SIG-M5 (cell line): ENCODE results near the gene IFT52.
"Not testable (repeated sequence)": the region's sequence is repeated elsewhere in the genome, so short reads cannot be mapped to it uniquely, and the experiment has no call there.

Experiments used
- DNase-seq: peaks from one replicate; lab custom pipeline; 2025; lab: John Stamatoyannopoulos, UW

Gene IFT52

DNA sequence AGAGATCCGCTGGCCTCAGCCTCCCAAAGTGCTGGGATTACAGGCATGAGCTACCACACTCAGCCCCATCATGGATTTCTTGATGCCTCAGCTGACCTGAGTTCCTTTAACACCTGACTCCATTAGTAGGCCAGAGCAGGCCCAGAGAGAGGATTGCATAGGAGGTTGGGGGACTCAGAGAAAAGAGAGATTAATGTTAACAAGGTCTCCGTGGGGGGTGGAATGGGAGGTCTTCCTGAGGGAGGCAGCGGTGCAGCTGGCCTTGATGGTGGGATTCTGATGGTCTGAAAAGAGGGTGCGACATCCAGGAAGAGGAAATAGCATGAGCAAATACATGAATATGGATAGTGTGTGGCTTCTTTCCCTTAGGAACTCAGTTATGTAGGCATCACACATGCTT is 22.0 kb upstream of the IFT52 start:
- no peak for DNase-seq

DNA sequence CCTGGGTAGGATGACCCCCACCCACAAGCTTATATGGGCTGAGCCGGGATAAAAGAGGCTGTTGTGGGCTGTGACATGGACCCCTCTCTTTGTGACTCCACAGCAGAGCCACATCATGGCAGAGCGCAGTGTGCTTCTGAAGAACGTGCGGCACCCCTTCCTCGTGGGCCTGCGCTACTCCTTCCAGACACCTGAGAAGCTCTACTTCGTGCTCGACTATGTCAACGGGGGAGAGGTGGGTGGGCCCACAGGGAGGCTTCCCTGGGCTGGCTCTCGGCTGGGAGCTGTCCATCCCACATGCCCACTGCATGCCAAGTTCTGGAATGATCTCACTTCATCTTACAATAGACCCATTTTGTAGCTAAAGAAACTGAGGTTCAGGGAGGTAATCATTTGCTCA is 21.5 kb upstream of the IFT52 start:
- DNase-seq, result no peak

DNA sequence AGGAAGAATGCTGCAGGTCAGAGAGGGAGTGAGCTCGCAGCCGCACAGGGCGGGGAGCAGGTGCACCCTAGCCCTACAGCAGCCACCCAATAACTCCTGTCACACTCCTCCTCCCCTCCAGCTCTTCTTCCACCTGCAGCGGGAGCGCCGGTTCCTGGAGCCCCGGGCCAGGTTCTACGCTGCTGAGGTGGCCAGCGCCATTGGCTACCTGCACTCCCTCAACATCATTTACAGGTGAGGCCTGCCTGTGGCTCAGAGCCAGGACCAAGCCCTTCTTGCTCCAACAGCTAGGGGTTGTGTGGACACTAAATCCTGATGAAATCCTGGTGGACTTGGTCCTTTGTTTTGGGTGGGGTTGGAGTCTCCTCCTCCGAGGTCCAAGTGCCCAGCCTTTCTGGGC is 20.2 kb upstream of the IFT52 start:
- no peak for DNase-seq

DNA sequence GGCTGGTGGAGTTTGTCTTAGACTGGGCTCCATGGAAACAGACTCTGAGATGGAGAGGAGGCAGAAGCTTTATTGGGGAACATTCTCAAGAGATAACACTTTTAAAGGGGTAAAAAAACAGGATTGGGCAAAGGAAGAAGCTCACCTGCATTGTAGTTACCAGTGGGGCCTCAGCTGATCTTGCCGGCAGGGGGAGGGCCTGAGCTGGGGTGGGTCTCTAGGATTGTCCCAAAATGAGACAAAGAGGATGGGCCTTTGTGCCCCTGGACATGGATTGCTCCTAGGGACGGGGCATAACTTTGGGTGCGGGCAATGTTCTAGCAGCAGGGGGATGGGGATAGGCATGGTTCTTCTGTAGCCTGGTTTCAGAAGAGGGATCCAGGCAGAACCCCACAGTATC is 19.4 kb upstream of the IFT52 start:
- no peak for DNase-seq

DNA sequence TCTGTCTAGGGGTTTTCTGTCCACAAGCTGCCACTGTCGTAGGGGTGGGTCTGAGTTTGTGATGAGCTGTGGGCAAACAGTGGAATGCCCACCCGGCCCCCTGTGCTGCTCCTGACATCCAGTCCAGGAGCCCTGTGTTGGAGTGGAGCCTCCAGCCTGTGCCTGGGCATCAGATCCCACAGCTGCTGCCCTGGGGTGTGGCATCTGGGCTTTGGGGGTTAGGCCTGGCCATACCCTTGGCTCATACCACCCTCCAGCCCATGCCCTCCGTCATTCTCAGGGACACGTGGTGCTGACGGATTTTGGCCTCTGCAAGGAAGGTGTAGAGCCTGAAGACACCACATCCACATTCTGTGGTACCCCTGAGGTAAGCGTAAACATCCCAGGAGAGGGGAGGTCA is 19.0 kb upstream of the IFT52 start:
- DNase-seq, result no peak

DNA sequence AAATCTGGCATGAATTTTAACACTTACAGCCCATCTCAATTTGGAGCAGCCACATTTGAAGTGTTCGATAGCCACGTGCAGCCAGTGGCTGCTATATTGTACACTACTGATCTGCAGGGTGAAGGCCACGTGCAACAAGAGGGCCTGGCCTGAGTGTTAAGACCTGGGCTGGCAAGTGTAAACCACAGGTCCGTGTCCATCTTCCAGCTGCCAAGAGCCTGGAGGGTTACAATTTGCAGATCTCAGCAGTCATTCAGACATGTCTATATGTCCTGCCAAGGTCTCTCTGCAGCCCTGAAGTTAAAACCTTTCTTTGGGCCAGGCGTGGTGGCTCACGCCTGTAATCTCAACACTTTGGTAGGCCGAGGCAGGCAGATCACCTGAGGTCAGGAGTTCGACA is 17.8 kb upstream of the IFT52 start:
- no peak for DNase-seq

DNA sequence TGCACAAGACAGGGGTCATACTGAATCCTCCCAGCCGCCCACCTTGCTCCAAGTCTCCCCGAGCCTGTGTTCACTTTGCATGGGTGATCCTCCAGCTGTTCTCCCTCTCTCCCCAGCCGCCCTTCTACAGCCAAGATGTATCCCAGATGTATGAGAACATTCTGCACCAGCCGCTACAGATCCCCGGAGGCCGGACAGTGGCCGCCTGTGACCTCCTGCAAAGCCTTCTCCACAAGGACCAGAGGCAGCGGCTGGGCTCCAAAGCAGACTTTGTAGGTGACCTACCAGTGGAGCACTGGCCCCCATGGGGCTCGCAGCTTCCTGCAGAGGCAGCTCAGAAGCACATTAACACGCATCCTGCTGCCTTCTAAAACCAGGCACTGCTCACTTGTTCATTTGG is 14.6 kb upstream of the IFT52 start:
- DNase-seq, result no peak

DNA sequence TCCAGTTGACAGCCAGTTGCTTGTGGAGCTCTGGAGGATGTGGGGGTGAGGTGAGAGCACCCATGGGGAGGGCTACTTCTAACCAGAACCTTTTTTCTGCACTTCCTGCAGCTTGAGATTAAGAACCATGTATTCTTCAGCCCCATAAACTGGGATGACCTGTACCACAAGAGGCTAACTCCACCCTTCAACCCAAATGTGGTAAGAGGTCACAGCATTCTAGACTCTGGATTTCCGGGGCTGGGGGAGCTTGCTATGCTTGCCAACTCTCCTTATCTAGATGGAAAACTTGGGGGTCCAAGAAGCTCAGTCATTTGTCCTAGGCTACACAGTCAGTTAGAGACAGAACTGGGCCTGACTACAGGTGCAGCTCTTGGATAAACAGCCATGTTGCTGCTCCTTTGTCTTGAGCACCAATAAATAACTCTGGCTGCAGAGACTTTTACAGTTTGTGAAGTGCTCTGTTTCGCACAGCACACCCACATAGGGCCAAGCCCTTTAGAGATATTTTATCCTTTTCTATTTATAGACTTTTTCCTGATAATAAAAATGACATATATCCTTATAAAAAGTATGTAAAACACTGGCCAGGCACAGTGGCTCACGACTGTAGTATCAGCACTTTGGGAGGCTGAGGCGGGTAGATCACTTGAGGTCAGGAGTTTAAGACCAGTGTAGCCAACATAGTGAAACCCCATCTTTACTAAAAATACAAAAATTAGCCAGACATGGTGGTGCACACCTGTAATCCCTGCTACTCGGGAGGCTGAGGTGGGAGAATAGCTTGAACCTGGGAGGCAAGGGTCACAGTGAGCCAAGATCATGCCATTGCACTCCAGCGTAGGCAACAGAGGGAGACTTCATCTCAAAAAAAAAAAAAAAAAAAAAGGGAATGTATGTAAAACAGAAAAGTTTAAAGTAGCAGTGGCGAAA is 10.6 kb upstream of the IFT52 start:
- no peak for DNase-seq

DNA sequence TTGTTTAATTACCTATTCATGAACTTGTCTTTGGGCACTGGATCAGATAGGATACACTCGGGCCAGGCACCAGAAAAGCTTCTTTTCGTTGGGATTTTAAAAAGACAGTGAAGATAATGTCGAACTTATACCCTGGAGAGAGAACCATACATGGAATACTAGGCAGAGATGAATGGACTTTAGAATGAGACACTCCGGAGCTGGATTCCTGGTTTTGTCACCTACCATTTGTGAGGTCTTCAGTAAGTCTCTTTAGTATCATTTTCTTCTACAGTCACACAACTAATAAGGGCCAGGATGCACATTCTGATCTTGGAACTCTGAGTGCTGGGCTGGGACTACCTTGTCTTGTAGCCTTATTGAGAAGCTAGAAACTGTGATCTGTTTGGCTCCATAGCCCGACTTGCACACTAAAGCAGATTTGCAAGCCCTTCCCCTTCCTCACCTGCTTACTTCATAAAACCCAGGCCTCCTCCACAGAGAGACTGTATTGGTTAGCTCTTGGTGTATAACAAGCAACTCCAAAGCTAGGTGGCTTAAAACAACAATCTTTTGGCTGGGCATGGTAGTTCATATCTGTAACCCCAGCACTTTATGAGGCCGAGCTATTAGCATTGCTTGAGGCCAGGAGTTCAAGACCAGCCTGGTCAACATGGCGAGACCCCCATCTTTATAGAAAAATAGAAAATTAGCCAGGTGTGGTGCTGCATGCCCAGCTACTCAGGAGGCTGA is 7.4 kb upstream of the IFT52 start:
- no peak for DNase-seq

DNA sequence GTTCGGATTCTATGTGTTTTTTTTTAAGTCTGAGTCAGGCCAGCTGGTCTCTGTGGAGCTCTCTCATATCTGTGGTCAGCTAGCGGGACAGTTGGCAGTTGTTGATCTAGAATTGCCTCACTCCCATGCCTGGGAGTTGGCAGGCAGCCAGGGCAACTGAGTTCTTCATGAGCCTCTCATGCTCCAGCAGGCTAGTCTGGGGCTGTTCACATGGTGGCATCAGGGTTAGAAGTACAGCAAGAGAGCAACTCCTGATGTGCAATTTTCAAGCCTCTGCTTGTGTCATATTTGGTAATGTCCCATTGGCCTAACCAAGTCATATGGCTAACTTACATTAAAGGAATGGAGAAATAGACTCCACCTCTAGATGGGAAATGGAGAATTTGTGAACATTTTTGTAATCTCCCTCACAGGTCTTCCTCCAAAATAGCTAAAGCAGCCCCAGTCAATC is 6.7 kb upstream of the IFT52 start:
- DNase-seq, result no peak

DNA sequence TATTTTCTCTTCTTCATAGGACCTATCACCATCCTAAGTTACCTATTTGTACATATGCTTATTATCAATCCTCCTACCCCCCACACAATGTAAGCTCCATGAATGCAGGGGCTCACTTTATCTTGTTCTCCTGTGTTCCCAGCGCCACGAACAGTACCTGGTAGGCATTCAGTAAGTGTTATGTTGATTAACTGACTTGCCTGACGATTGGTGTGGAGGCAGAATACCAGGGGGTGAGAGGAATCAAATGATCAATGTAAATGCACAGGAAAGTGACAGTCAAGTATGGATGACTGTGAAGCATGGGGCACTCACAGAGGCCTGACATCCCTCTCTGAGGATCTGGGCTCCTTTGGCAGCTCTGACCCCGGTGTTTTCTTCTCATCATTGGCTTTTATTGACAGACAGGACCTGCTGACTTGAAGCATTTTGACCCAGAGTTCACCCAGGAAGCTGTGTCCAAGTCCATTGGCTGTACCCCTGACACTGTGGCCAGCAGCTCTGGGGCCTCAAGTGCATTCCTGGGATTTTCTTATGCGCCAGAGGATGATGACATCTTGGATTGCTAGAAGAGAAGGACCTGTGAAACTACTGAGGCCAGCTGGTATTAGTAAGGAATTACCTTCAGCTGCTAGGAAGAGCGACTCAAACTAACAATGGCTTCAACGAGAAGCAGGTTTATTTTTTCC is 6.1 kb upstream of the IFT52 start:
- DNase-seq, result no peak

DNA sequence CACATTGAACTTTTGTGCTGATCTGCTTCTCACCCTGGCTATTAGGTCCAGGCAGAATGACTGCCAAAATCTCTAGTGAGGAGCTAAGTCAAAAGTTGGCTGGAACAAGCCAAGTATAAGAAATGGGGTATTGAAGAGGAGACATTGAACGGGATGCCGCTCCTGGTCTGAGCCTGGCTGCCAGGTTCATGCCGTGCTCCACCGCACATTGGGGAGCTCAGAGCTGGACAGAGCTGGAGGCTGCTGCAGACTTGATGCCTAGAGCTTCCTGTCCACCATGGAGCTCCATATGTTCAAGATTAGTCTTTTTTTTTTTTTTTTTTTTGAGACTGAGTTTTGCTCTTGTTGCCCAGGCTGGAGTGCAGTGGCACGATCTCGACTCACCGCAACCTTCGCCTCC is 4.1 kb upstream of the IFT52 start:
- DNase-seq, result no peak

DNA sequence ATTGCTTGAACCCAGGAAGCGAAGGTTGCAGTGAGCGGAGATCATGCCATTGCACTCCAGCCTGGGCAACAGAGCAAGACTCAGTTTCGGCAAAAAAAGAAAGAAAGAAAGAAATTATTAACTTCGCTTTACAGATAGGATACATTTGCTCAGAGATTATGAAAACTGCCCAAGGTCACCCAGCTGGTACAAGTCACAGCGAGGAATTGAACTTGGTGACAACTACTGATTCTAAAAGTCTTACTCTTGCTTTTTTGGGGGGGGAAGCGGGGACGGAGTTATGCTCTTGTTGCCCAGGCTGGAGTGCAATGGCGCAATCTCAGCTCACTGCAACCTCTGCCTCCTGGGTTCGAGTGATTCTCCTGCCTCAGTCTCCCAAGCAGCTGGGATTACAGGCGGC is 2.2 kb upstream of the IFT52 start:
- DNase-seq, result not testable (repeated sequence)

DNA sequence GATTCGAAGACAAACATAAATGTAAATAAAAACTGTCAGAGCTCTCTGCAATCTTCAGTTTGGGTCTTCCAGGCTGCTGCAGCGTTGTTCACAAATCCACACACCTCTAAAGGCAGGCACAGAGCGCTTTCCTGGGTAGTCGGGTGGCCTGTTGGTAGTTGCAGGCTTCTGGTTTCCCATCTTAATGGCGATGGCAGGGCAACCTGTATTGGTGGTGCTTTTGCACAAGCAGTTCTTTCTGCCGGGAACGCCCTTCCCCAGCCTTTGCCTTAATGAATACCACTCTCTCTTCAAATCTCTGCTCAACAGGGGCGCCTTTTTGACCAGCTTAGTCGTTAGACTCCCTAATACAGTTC is 723 bp upstream of the IFT52 start:
- no peak for DNase-seq

DNA sequence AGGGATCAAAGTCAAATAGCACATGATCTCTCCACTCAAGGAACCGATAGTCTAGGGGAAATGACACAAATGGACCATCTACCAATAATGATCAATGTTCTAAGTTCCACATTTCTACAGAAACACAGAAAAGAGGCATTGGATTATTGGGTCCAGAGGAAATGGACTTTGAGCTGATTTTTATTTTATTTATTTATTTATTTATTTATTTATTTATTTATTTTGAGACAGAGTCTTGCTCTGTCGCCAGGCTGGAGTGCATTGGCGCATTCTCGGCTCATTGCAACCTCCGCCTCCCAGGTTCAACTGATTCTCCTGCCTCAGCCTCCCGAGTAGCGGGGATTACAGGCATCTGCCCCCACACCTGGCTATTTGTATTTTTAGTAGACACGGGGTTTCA is 11.2 kb downstream of the IFT52 start:
- not testable (repeated sequence) for DNase-seq

DNA sequence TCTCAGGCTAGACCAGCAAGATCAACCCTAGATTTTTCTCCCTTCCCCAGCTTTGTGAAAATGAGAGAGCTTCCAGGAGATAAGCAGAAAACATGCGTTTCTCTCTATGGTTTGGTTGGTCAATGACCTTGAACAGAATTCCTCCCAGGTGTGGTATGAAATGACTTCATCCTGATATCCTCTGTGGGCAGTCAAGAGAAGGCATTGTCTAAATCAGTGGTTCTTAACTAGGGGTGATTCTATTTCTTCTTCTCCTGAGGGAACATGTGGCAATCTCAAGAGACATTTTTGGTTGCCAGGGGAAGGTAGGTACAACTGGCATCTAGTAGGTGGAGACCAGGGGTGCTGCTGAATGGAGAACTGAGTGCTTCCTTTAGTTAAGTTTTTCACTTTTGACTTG is 12.4 kb downstream of the IFT52 start:
- DNase-seq, result no peak

DNA sequence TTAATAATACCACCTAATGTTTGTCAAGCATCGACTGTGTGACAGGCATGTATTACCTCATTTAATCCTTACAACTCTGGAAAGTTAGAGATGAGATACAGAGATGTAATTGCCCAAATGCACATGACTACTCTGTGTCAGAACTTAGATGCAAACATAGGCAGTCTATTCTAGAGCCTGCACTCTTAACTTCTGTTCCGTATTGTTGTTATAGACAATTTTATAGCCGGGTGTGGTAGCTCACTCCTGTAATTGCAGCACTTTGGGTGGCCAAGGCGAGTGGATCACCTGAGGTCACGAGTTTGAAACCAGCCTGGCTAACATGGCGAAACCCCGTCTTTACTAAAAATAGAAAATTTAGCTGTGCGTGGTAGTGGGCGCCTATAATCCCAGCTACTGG is 15.0 kb downstream of the IFT52 start:
- DNase-seq, result no peak

DNA sequence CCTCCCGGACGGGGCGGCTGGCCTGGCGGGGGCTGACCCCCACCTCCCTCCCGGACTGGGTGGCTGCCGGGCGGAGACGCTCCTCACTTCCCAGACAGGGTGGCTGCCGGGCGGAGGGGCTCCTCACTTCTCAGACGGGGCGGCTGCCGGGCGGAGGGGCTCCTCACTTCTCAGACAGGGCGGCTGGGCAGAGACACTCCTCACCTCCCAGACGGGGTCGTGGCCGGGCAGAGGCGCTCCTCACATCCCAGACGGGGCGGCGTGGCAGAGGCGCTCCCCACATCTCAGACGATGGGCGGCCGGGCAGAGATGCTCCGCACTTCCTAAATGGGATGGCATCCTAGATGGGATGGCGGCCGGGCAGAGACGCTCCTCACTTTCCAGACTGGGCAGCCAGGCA is 16.5 kb downstream of the IFT52 start:
- not testable (repeated sequence) for DNase-seq

DNA sequence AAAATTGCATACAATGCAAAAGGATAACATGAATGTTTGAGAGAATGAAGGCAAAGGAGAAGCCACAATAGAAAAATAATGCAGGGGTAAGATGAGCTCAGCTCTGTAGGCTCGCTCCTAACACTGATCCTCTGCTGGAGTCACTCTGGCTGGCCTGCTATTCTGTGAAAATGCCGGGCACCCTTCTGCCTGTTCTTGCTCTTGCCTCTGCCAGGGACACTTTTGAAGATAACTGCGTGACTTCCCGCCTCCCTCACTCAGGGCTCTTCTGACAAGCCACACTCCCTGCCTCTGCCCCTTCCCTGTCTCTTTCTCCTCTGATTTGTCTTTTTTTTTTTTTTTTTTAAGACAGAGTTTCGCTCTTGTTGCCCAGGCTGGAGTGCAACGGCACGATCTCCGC is 40.9 kb downstream of the IFT52 start:
- no peak for DNase-seq

DNA sequence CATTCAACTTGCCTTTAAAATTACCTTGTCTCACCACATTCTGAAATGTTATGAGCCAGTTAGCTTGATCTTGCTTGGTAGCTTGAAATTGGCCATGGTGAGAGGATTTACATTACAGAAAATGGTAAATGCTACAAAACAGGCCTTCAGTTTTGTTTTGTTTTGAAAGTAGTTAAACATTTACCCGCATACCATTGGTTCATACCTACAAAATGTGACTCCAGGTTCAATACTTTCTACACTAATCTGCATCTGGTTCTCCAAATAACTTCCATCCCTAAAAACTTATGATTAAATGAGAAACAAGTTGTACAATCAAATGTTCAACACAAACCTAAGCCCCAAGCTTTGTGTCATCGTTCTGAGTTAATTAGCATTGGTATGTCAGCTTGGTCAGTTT is 45.7 kb downstream of the IFT52 start:
- DNase-seq, result no peak

DNA sequence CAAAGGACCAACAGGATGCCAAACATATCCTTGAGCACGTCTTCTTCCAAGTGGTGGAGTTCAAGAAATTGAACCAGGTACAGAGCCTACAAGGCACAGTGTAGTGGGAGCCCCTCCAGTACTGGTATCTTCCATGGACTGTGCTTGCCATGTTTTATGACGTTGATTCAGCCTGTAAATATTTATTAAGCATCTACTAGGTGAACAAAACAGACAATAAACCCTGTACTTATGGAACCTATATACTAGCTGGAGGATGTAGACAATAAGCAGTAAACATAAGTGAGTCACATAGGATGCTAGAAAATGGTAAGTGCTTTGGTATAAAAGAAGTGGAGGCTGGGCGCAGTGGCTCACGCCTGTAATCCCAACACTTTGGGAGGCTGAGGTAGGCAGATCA is 51.8 kb downstream of the IFT52 start:
- DNase-seq, result no peak

DNA sequence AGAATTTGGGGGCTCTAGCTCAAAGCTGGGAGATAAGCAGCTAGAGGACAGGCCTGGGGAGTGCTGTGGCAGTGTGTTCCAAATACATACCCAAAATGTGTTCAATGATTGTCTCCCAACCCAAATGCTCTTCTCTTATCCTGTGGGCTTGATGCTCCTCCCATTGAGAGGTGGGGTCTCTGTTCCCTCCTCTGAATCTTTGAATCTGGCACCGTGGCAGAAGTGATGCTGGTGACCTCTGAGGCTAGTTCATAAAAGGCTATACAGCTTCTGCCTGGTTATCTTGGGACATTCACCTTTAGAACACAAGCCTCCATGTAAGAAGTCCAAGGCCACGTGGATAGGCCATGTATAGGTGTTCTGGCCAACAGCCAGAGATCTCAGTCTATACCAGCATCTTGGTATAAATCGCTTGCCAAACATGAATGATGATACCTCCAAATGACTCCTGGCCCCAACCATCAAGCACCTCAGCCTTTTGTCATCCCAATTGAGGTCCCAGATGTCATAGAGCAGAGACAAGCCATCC is 60.3 kb downstream of the IFT52 start:
- DNase-seq, result no peak
